Measurements from ENCODE around the gene CD52. TPM values are rescaled to one million over a fixed set of nuclear protein-coding genes. Genes with fewer than 3 reads are reported as not detected.

The CD52 gene
- total RNA-seq, 1 experiment from 2014 or later: 2.8 TPM

DNA sequence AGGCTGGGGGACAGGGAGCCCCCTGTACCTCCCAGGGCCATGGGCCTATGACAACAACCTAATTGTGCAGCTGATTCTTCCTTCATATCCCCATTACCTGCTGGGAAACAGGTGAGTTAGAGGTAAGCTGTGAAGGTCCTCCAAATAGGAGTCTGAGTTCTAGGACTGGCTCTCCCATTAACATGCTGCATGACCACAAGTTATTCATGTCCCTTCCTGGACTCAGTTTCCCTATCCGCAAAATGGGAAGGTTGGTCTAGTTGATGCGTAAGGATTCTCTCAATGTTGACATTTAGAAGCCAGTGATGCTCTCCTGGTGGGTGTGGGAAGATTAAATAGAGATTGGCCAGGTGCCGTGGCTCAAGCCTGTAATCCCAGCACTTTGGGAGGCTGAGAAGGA is 50.7 kb downstream of the CD52 start (continued):
- TF ChIP-seq, protein P1, sequence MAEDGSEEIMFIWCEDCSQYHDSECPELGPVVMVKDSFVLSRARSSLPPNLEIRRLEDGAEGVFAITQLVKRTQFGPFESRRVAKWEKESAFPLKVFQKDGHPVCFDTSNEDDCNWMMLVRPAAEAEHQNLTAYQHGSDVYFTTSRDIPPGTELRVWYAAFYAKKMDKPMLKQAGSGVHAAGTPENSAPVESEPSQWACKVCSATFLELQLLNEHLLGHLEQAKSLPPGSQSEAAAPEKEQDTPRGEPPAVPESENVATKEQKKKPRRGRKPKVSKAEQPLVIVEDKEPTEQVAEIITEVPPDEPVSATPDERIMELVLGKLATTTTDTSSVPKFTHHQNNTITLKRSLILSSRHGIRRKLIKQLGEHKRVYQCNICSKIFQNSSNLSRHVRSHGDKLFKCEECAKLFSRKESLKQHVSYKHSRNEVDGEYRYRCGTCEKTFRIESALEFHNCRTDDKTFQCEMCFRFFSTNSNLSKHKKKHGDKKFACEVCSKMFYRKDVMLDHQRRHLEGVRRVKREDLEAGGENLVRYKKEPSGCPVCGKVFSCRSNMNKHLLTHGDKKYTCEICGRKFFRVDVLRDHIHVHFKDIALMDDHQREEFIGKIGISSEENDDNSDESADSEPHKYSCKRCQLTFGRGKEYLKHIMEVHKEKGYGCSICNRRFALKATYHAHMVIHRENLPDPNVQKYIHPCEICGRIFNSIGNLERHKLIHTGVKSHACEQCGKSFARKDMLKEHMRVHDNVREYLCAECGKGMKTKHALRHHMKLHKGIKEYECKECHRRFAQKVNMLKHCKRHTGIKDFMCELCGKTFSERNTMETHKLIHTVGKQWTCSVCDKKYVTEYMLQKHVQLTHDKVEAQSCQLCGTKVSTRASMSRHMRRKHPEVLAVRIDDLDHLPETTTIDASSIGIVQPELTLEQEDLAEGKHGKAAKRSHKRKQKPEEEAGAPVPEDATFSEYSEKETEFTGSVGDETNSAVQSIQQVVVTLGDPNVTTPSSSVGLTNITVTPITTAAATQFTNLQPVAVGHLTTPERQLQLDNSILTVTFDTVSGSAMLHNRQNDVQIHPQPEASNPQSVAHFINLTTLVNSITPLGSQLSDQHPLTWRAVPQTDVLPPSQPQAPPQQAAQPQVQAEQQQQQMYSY (CRISPR knock-in tag; IDR thresholded peaks at IDR 0.05): no peak
- no peak for TF ChIP-seq TCF7 (CRISPR knock-in tag; IDR thresholded peaks at IDR 0.05; ENCODE audit: low read depth)
- no peak for TF ChIP-seq TEAD1 (CRISPR knock-in tag; IDR thresholded peaks at IDR 0.05)
- TF ChIP-seq, protein P2, sequence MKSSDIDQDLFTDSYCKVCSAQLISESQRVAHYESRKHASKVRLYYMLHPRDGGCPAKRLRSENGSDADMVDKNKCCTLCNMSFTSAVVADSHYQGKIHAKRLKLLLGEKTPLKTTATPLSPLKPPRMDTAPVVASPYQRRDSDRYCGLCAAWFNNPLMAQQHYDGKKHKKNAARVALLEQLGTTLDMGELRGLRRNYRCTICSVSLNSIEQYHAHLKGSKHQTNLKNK (CRISPR knock-in tag; IDR thresholded peaks at IDR 0.05): no peak
- TF ChIP-seq, protein P3, sequence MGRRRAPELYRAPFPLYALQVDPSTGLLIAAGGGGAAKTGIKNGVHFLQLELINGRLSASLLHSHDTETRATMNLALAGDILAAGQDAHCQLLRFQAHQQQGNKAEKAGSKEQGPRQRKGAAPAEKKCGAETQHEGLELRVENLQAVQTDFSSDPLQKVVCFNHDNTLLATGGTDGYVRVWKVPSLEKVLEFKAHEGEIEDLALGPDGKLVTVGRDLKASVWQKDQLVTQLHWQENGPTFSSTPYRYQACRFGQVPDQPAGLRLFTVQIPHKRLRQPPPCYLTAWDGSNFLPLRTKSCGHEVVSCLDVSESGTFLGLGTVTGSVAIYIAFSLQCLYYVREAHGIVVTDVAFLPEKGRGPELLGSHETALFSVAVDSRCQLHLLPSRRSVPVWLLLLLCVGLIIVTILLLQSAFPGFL (CRISPR knock-in tag; IDR thresholded peaks at IDR 0.05; ENCODE audit: borderline replicate concordance): no peak
- no peak for TF ChIP-seq ZNF121 (CRISPR knock-in tag; IDR thresholded peaks at IDR 0.05)
- no peak for TF ChIP-seq ZNF416 (CRISPR knock-in tag; IDR thresholded peaks at IDR 0.05)
- TF ChIP-seq ZNF396 (CRISPR knock-in tag; IDR thresholded peaks at IDR 0.05; ENCODE audit: borderline replicate concordance): no peak
- no peak for TF ChIP-seq CREB1 (CRISPR knock-in tag; IDR thresholded peaks at IDR 0.05)
- TF ChIP-seq GTF2I (CRISPR knock-in tag; conservative IDR thresholded peaks at IDR 0.05): no peak
- TF ChIP-seq, protein P4, sequence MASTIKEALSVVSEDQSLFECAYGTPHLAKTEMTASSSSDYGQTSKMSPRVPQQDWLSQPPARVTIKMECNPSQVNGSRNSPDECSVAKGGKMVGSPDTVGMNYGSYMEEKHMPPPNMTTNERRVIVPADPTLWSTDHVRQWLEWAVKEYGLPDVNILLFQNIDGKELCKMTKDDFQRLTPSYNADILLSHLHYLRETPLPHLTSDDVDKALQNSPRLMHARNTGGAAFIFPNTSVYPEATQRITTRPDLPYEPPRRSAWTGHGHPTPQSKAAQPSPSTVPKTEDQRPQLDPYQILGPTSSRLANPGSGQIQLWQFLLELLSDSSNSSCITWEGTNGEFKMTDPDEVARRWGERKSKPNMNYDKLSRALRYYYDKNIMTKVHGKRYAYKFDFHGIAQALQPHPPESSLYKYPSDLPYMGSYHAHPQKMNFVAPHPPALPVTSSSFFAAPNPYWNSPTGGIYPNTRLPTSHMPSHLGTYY (CRISPR knock-in tag; IDR thresholded peaks at IDR 0.05): no peak

Other genes with a start within 250 kb of the CD52 start
- gene PDIK1L, start 206.1 kb upstream of the CD52 start, total RNA-seq (2021): 4.0 to 5.5 TPM (median 4.3 TPM) in 3 replicates
- gene FAM110D, start 158.9 kb upstream of the CD52 start, total RNA-seq (2021): 0.37 to 0.55 TPM (median 0.53 TPM) in 3 replicates
- gene C1orf232, start 149.0 kb upstream of the CD52 start, total RNA-seq (2021): not detected in 3 replicates
- 39.6 to 49.1 TPM (median 43.3 TPM) in 3 replicates for gene ZNF593, start 148.1 kb upstream of the CD52 start, total RNA-seq (2021)
- gene ZNF593OS, start 146.1 kb upstream of the CD52 start, total RNA-seq (2021): not detected in 3 replicates
- 18.0 to 20.5 TPM (median 19.7 TPM) in 3 replicates for gene CNKSR1, start 140.5 kb upstream of the CD52 start, total RNA-seq (2021)
- 0.35 to 0.85 TPM (median 0.55 TPM) in 3 replicates for gene CATSPER4, start 127.4 kb upstream of the CD52 start, total RNA-seq (2021)
- gene CEP85, start 83.8 kb upstream of the CD52 start, total RNA-seq (2021): 32.0 to 40.8 TPM (median 35.3 TPM) in 3 replicates
- gene SH3BGRL3, start 37.9 kb upstream of the CD52 start, total RNA-seq (2021): 70.8 to 92.9 TPM (median 92.3 TPM) in 3 replicates
- gene UBXN11, start 11.3 kb upstream of the CD52 start, total RNA-seq (2021): 12.4 to 14.1 TPM (median 14.1 TPM) in 3 replicates
- gene CRYBG2, start 36.2 kb downstream of the CD52 start, total RNA-seq (2021): 14.4 to 21.1 TPM (median 17.8 TPM) in 3 replicates
- gene ZNF683, start 54.8 kb downstream of the CD52 start, total RNA-seq (2021): not detected in 3 replicates
- 1,150 to 1,251 TPM (median 1,185 TPM) in 3 replicates for gene LIN28A, start 92.9 kb downstream of the CD52 start, total RNA-seq (2021)
- 44.9 to 55.4 TPM (median 47.1 TPM) in 3 replicates for gene DHDDS, start 114.4 kb downstream of the CD52 start, total RNA-seq (2021)
- 374 to 414 TPM (median 379 TPM) in 3 replicates for gene HMGN2, start 154.5 kb downstream of the CD52 start, total RNA-seq (2021)
- gene RPS6KA1, start 211.8 kb downstream of the CD52 start, total RNA-seq (2021): 55.6 to 65.5 TPM (median 57.7 TPM) in 3 replicates

Data from WTC11 (cell line).